Adrenal gland (tissue), 12 donors: ENCODE results near the gene RAG1. TPM values are rescaled to one million over a fixed set of nuclear protein-coding genes. Genes with fewer than 3 reads are reported as not detected.

Experiments
- DNase-seq, 7 donors: peaks; one replicate each; pipeline ENCODE4 v3.0.0-alpha.2; 2019 to 2020
- H3K27ac ChIP-seq, 5 donors: fragments of 200-600 bp; sonication (generic) in 4 of 5; 1 replicate in 3 of 5; 2 replicates in 2 of 5; pipeline versions ENCODE4 v1.5.1 to v1.8.0; 2016 to 2020; ENCODE audit warnings: mild to moderate bottlenecking in 1 of 5
- H3K27me3 ChIP-seq: fragments of 200-600 bp; 2 replicates; pipeline ENCODE4 v1.8.0; 2021
- H3K36me3 ChIP-seq, 2 donors: fragments of 200-600 bp; replicated peaks in 1 of 2; 1 replicate in 1 of 2; 2 replicates in 1 of 2; pipeline versions ENCODE4 v1.5.1 to v1.8.0; 2018 to 2022
- H3K4me1 ChIP-seq, 2 donors: fragments of 200-600 bp; replicated peaks in 1 of 2; 1 replicate in 1 of 2; 2 replicates in 1 of 2; pipeline versions ENCODE4 v1.5.1 to v1.8.0; 2018 to 2021
- H3K4me3 ChIP-seq, 4 donors: fragments of 200-600 bp; sonication (generic) in 3 of 4; one replicate each; pipeline ENCODE4 v1.5.1; 2016 to 2018
- H3K9me3 ChIP-seq, 3 donors: fragments of 200-600 bp; sonication (generic) in 1 of 3; replicated peaks in 1 of 3; 1 replicate in 2 of 3; 2 replicates in 1 of 3; pipeline versions ENCODE4 v1.5.1 to v1.8.0; 2016 to 2021
- POLR2A ChIP-seq, 2 donors: fragments of 450-650 bp; IDR thresholded peaks; one replicate each; pipeline ENCODE4 v1.6.1; 2017; ENCODE audit warnings: antibody characterized with exemption in 2 of 2, mild to moderate bottlenecking in 2 of 2, moderate library complexity in 1 of 2
- WGBS, 4 donors: extraction: QIAGEN DNeasy Blood & Tissue Kit in 2 of 4; methylation state at CpG; one replicate each; pipeline versions ENCODE4 v1.1.5 to v1.1.7; 2013 to 2017; 5-methylcytosine and 5-hydroxymethylcytosine counted together
- intact Hi-C, 2 donors: fragments of 100-400 bp; cut with DNase I; formaldehyde crosslinking; loops; one replicate each; pipeline versions ENCODE4 v1.14.1 to v1.15.0; 2022 to 2023
- polyA plus RNA-seq, 3 donors: library from polyadenylated mRNA; stranded (reverse); fragments of 200-250 nt in 2 of 3; fragments of 350-450 nt in 1 of 3; fragmentation: Illumina TruSeq in 1 of 3; extraction: RNeasy Lipid Tissue Mini Kit (QIAGEN cat#74804) in 1 of 3; gene quantifications; one replicate each; pipeline ENCODE4 v1.2.3, GENCODE V29; 2013 to 2014
- total RNA-seq, 9 donors: library from RNA; depleted of rRNA in 4 of 9; stranded (reverse); fragments of >200 nt in 4 of 9; fragments of 120-200 nt in 1 of 9; fragmentation: NEBNext Ultra II Directional in 1 of 9; extraction: Animal tissue kit (Norgen Biotek cat#: 25700) in 1 of 9; gene quantifications; one replicate each; pipeline versions ENCODE4 v1.1.0 to v1.2.4, GENCODE V29; 2013 to 2023
- TF ChIP-seq, protein P1 (sequence below), 6 experiments: fragments of 450-650 bp in 4 of 6; fragments of 200-600 bp in 2 of 6; sonication (generic) in 1 of 6; IDR thresholded peaks; 1 replicate in 5 of 6; 2 replicates in 1 of 6; pipeline versions ENCODE4 v1.5.1 to v1.8.0; 2016 to 2021; ENCODE audit warnings: antibody characterized with exemption in 6 of 6, mild to moderate bottlenecking in 2 of 6, moderate library complexity in 1 of 6
- donor health status: healthy with polysubstance abuse.
- donor health status: Bipolar disorder and iron deficiency.
- donor health status: DM: yes; HTN: yes; CAD: no.
- donor health status: DM: no; HTN: no; CAD: no.
- donor health status: DM: no; HTN: no; CAD: no.
- donor health status: DM: yes; HTN: yes; CAD: no.

RAG1 gene
- total and polyA plus RNA-seq, 12 donors = 0.17 to 3.5 (median 1.7) TPM

DNA sequence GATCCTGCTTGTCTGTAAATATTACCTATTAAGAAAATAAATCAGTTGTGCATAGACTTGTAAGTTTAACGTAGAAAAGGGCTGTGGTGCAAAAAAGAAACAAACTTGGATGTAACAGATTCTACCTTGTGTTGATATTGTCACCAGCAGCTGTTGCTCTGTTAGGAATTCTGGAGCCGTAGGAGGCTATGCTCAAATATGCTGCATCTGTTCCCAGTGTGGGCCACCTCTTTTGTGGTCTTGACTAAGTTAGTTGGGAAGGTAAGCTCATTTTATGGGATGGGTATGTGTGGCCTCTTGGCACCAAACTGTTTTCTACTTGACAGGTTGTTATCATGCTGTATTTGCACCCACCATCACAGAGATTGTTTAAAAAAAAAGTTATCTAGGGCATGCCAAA is 59.7 kb downstream of the RAG1 start:
- DNase-seq = no peak
- no peak for TF ChIP-seq POLR2A (IDR thresholded peaks at IDR 0.05)
- TF ChIP-seq, protein P1, sequence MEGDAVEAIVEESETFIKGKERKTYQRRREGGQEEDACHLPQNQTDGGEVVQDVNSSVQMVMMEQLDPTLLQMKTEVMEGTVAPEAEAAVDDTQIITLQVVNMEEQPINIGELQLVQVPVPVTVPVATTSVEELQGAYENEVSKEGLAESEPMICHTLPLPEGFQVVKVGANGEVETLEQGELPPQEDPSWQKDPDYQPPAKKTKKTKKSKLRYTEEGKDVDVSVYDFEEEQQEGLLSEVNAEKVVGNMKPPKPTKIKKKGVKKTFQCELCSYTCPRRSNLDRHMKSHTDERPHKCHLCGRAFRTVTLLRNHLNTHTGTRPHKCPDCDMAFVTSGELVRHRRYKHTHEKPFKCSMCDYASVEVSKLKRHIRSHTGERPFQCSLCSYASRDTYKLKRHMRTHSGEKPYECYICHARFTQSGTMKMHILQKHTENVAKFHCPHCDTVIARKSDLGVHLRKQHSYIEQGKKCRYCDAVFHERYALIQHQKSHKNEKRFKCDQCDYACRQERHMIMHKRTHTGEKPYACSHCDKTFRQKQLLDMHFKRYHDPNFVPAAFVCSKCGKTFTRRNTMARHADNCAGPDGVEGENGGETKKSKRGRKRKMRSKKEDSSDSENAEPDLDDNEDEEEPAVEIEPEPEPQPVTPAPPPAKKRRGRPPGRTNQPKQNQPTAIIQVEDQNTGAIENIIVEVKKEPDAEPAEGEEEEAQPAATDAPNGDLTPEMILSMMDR (IDR thresholded peaks at IDR 0.05) = no peak
- no peaks in the 10 kb centered on the region for H3K4me1 ChIP-seq
- no peaks in the 10 kb centered on the region for H3K36me3 ChIP-seq
- intact Hi-C loops = no loop called here
- H3K27ac ChIP-seq = no peak overlapping the region
- H3K27me3 ChIP-seq = no peaks in the 10 kb centered on the region
- H3K9me3 ChIP-seq = no peaks in the 10 kb centered on the region
- whole genome bisulfite sequencing, 4 donors = 86 to 89% (median 88%) methylated on average over 2 of the region's 2 CpGs
- no peak overlapping the region for H3K4me3 ChIP-seq

DNA sequence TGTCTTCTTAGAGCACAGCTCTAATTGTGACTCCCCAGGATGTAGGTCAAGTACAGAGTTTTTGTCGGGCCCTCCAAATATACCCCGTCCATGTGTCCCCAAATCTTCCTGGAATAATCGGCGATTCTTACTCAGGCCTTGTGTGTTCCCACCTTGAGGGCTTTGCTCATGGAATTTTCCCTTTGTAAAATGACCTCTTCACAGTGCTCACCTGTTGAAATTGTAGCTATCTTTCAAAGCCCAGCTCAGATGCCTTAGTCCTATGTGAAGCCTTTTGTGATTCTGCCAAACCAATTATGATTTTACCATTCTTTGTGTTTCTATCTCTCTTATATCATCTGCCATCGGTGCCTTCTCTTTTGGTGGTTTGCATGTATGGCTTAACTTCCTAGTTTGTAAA is 60.3 kb downstream of the RAG1 start:
- no peaks in the 10 kb centered on the region for H3K4me1 ChIP-seq
- WGBS, 4 donors = 93 to 95% (median 94%) methylated on average over 5 of the region's 5 CpGs

DNA sequence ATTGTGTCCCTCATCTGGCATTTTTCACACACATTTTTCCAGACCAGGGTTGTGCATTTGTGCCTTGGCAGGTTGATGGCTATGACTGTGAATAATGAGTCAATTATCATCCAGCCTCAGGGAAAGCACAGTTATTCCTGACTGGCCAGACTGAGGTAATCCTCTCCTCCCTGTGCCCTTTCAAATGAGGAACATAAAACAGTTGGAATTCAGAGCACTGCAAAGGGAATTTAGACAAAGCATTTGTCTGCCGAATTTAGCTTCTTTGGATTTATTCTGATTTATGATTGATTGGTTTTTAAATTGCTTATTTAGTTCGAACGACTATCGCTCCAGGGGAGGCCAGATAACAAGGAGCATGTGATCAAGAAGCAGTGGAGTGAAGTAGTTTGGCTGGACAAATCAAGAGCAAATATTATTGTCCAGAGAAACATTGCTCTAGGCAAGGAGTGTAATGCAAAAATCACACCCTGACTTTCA is 61.0 kb downstream of the RAG1 start:
- H3K9me3 ChIP-seq = no peaks in the 10 kb centered on the region
- no peaks in the 10 kb centered on the region for H3K4me1 ChIP-seq
- TF ChIP-seq, protein P1 (IDR thresholded peaks at IDR 0.05) = no peak
- TF ChIP-seq POLR2A (IDR thresholded peaks at IDR 0.05) = no peak
- no peak overlapping the region for H3K27ac ChIP-seq
- 73 to 86% (median 78%) methylated on average over 4 of the region's 4 CpGs for WGBS, 4 donors
- no peak overlapping the region for H3K4me3 ChIP-seq
- no peak for DNase-seq
- H3K36me3 ChIP-seq = no peaks in the 10 kb centered on the region
- intact Hi-C loops = no loop called here
- H3K27me3 ChIP-seq = no peaks in the 10 kb centered on the region

More for the DNA sequence above, 60.3 kb downstream of the RAG1 start:
- Histone ChIP-seq H3K36me3 (no peaks in the 10 kb centered on the region), H3K9me3 (no peaks in the 10 kb centered on the region), H3K27me3 (no peaks in the 10 kb centered on the region), H3K27ac (no peak overlapping the region), H3K4me3 (no peak overlapping the region)
- no peak for DNase-seq
- TF ChIP-seq, protein P1 (IDR thresholded peaks at IDR 0.05) = no peak
- no peak for TF ChIP-seq POLR2A (IDR thresholded peaks at IDR 0.05)
- intact Hi-C loops = no loop called here

Other genes starting within 250 kb of the RAG1 start
- 10 to 100 TPM; 11.6 to 18.5 (median 16.6) TPM for gene TRAF6, start 57.7 kb upstream of the RAG1 start, total RNA-seq
- 10 to 100 TPM in 1 of 3 donors, 1 to 10 TPM in 2; 2.3 to 11.4 (median 2.7) TPM for gene TRAF6, start 57.7 kb upstream of the RAG1 start, polyA plus RNA-seq
- gene IFTAP, start 26.5 kb downstream of the RAG1 start, total RNA-seq = 10 to 100 TPM; 16.2 to 44.7 (median 22.5) TPM
- 10 to 100 TPM; 23.4 to 35.3 (median 30.5) TPM for gene IFTAP, start 26.5 kb downstream of the RAG1 start, polyA plus RNA-seq
- not detected for gene RAG2, start 30.2 kb downstream of the RAG1 start, total RNA-seq
- not detected for gene RAG2, start 30.2 kb downstream of the RAG1 start, polyA plus RNA-seq